ENCODE measurements around the gene CBX1. TPM values are rescaled to one million over a fixed set of nuclear protein-coding genes. Genes with fewer than 3 reads are reported as not detected.

Gene CBX1
- total and polyA plus RNA-seq, 10 of the 15 experiments (the other 5 are each of a cell fraction or from before 2014, with no cell fraction given), result 11.8 to 99.2 (median 43.5) TPM

DNA sequence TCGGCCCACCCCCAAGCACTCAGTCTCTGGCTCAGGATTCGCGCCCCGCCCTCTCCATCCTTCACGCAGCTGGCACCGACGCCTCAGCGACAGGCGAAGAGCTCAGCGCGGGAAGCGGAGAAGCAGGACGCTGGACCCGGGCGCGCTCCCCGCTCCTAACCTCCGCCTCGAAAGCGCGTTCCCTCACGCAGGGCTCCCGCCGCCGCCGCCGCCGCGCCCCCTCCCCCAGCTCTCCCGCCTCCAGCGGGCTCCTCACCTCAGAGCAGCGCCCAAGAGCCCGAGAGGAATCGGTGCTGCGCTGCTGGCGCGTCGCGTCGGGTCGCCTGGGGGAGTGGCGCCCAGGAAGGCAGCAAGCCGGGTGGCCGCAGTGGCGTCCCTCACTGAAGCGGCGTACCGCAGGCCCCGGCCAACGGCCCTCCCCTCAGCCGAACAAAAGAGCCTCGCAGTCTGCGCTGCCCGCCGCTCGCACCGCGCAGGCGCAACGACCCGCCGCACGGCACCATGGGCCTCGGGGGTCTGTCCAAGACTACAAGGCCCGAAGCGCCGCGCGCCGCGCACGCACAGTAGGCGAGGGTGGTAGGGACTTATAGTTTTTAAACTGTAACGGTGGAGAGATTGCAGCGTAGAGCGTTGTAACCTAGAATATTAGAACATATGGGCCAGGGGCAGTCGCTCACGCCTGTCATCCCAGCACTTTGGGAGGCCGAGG, at the start of gene CBX1 (continued):
- TF ChIP-seq PAX5 (IDR thresholded peaks at IDR 0.05; ENCODE audit: borderline replicate concordance, low read depth, low read length) (no peak), SIX5 (IDR thresholded peaks at IDR 0.05; ENCODE audit: low read depth, low read length, severe bottlenecking) (peak; percentile 87), KDM1A (IDR thresholded peaks at IDR 0.05; ENCODE audit: borderline replicate concordance) (no peak), BACH1 (IDR thresholded peaks at IDR 0.05; ENCODE audit: borderline replicate concordance) (no peak; the same call in none of the 2 replicates), NR2C1 (IDR thresholded peaks at IDR 0.05) (peak; percentile 86), IRF4 (IDR thresholded peaks at IDR 0.05; ENCODE audit: low read depth, low read length) (no peak), HDGF (IDR thresholded peaks at IDR 0.05) (no peak; the same call in 1 of the 2 replicates), BRCA1 (IDR thresholded peaks at IDR 0.05; ENCODE audit: low read depth, low read length) (no peak), CBX5 (IDR thresholded peaks at IDR 0.05; ENCODE audit: low read depth) (peak; percentile 99), POLR2AphosphoS5 (IDR thresholded peaks at IDR 0.05; ENCODE audit: low read length) (no peak; the same call in 1 of the 2 replicates), NRF1 (conservative IDR thresholded peaks at IDR 0.05; ENCODE audit: low read depth, low read length) (peak; percentile 91), ZNF217 (IDR thresholded peaks at IDR 0.05) (no peak), LARP7 (IDR thresholded peaks at IDR 0.05) (peak; percentile 97), EGR1 (IDR thresholded peaks at IDR 0.05; ENCODE audit: borderline replicate concordance in 1 of 2, low read depth in 2 of 2, low read length in 2 of 2) (peak in 1 of 2 experiments; percentile 14; a peak in 1 of 3 replicates), TAF1 (IDR thresholded peaks at IDR 0.05; ENCODE audit: borderline replicate concordance, low read depth, low read length) (peak; percentile 38; the same call in 1 of the 2 replicates), CREM (IDR thresholded peaks at IDR 0.05; ENCODE audit: low read depth) (peak; percentile 66), NFYA (IDR thresholded peaks at IDR 0.05; ENCODE audit: borderline replicate concordance, low read depth, low read length) (no peak), RUNX3 (IDR thresholded peaks at IDR 0.05; ENCODE audit: low read length) (peak; percentile 60), TCF7 (IDR thresholded peaks at IDR 0.05; ENCODE audit: borderline replicate concordance) (peak; percentile 22; the same call in 1 of the 2 replicates)
- TF ChIP-seq, protein P1, sequence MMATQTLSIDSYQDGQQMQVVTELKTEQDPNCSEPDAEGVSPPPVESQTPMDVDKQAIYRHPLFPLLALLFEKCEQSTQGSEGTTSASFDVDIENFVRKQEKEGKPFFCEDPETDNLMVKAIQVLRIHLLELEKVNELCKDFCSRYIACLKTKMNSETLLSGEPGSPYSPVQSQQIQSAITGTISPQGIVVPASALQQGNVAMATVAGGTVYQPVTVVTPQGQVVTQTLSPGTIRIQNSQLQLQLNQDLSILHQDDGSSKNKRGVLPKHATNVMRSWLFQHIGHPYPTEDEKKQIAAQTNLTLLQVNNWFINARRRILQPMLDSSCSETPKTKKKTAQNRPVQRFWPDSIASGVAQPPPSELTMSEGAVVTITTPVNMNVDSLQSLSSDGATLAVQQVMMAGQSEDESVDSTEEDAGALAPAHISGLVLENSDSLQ (IDR thresholded peaks at IDR 0.05), result no peak
- TF ChIP-seq, protein P2, sequence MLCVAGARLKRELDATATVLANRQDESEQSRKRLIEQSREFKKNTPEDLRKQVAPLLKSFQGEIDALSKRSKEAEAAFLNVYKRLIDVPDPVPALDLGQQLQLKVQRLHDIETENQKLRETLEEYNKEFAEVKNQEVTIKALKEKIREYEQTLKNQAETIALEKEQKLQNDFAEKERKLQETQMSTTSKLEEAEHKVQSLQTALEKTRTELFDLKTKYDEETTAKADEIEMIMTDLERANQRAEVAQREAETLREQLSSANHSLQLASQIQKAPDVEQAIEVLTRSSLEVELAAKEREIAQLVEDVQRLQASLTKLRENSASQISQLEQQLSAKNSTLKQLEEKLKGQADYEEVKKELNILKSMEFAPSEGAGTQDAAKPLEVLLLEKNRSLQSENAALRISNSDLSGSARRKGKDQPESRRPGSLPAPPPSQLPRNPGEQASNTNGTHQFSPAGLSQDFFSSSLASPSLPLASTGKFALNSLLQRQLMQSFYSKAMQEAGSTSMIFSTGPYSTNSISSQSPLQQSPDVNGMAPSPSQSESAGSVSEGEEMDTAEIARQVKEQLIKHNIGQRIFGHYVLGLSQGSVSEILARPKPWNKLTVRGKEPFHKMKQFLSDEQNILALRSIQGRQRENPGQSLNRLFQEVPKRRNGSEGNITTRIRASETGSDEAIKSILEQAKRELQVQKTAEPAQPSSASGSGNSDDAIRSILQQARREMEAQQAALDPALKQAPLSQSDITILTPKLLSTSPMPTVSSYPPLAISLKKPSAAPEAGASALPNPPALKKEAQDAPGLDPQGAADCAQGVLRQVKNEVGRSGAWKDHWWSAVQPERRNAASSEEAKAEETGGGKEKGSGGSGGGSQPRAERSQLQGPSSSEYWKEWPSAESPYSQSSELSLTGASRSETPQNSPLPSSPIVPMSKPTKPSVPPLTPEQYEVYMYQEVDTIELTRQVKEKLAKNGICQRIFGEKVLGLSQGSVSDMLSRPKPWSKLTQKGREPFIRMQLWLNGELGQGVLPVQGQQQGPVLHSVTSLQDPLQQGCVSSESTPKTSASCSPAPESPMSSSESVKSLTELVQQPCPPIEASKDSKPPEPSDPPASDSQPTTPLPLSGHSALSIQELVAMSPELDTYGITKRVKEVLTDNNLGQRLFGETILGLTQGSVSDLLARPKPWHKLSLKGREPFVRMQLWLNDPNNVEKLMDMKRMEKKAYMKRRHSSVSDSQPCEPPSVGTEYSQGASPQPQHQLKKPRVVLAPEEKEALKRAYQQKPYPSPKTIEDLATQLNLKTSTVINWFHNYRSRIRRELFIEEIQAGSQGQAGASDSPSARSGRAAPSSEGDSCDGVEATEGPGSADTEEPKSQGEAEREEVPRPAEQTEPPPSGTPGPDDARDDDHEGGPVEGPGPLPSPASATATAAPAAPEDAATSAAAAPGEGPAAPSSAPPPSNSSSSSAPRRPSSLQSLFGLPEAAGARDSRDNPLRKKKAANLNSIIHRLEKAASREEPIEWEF (IDR thresholded peaks at IDR 0.05; ENCODE audit: insufficient replicate concordance, low read depth, low read length), result no peak
- TF ChIP-seq, protein P3, sequence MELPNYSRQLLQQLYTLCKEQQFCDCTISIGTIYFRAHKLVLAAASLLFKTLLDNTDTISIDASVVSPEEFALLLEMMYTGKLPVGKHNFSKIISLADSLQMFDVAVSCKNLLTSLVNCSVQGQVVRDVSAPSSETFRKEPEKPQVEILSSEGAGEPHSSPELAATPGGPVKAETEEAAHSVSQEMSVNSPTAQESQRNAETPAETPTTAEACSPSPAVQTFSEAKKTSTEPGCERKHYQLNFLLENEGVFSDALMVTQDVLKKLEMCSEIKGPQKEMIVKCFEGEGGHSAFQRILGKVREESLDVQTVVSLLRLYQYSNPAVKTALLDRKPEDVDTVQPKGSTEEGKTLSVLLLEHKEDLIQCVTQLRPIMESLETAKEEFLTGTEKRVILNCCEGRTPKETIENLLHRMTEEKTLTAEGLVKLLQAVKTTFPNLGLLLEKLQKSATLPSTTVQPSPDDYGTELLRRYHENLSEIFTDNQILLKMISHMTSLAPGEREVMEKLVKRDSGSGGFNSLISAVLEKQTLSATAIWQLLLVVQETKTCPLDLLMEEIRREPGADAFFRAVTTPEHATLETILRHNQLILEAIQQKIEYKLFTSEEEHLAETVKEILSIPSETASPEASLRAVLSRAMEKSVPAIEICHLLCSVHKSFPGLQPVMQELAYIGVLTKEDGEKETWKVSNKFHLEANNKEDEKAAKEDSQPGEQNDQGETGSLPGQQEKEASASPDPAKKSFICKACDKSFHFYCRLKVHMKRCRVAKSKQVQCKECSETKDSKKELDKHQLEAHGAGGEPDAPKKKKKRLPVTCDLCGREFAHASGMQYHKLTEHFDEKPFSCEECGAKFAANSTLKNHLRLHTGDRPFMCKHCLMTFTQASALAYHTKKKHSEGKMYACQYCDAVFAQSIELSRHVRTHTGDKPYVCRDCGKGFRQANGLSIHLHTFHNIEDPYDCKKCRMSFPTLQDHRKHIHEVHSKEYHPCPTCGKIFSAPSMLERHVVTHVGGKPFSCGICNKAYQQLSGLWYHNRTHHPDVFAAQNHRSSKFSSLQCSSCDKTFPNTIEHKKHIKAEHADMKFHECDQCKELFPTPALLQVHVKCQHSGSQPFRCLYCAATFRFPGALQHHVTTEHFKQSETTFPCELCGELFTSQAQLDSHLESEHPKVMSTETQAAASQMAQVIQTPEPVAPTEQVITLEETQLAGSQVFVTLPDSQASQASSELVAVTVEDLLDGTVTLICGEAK (IDR thresholded peaks at IDR 0.05; ENCODE audit: borderline replicate concordance), result no peak
